Smooth muscle cell (in vitro differentiated cells): ENCODE results near the gene SCGB3A1. TPM values are rescaled to one million over a fixed set of nuclear protein-coding genes. Genes with fewer than 3 reads are reported as not detected.

Experiments
- DNase-seq: peaks from one replicate; lab custom pipeline; 2025; ENCODE audit not compliant: unreplicated experiment; lab: John Stamatoyannopoulos, UW
- H2AFZ ChIP-seq: fragments of 200-600 bp; sonication (generic); 2 replicates; pipeline ENCODE4 v1.6.0; 2016; ENCODE audit warnings: antibody characterized with exemption, low read depth, mild to moderate bottlenecking
- H3F3A ChIP-seq: fragments of 200-600 bp; sonication (generic); 2 replicates; pipeline ENCODE4 v1.6.0; 2017; ENCODE audit warnings: antibody characterized with exemption, low read depth
- H3K27ac ChIP-seq: fragments of 200-600 bp; sonication (generic); 2 replicates; pipeline ENCODE4 v1.5.1; 2016; ENCODE audit warnings: low read depth, mild to moderate bottlenecking
- H3K27me3 ChIP-seq: fragments of 200-600 bp; sonication (generic); 2 replicates; pipeline ENCODE4 v1.6.1; 2016; ENCODE audit warnings: low read depth, mild to moderate bottlenecking
- H3K36me3 ChIP-seq: fragments of 200-600 bp; sonication (generic); 2 replicates; pipeline ENCODE4 v1.5.1; 2016; ENCODE audit warnings: low read depth
- H3K4me1 ChIP-seq: fragments of 200-600 bp; sonication (generic); 2 replicates; pipeline ENCODE4 v1.5.1; 2016; ENCODE audit warnings: low read depth
- H3K4me2 ChIP-seq: fragments of 200-600 bp; sonication (generic); 2 replicates; pipeline ENCODE4 v1.6.0; 2016; ENCODE audit warnings: mild to moderate bottlenecking
- H3K4me3 ChIP-seq: fragments of 200-600 bp; sonication (generic); 2 replicates; pipeline ENCODE4 v1.5.1; 2016; ENCODE audit warnings: mild to moderate bottlenecking
- H3K79me2 ChIP-seq: fragments of 200-600 bp; sonication (generic); 2 replicates; pipeline ENCODE4 v1.6.0; 2016; ENCODE audit warnings: low read depth, mild to moderate bottlenecking
- H3K9ac ChIP-seq: fragments of 200-600 bp; sonication (generic); 2 replicates; pipeline ENCODE4 v1.6.0; 2016; ENCODE audit warnings: low read depth
- H3K9me3 ChIP-seq: fragments of 200-600 bp; sonication (generic); replicated peaks from 2 replicates; pipeline ENCODE4 v1.5.1; 2016; ENCODE audit warnings: low read depth
- H4K20me1 ChIP-seq: fragments of 200-600 bp; sonication (generic); 2 replicates; pipeline ENCODE4 v1.6.0; 2016; ENCODE audit warnings: low read depth
- whole genome bisulfite sequencing: methylation state at CpG from one replicate; pipeline ENCODE4 v1.1.7; 2016; ENCODE audit warnings: low lambda C conversion rate; 5-methylcytosine and 5-hydroxymethylcytosine counted together
- polyA plus RNA-seq: library from polyadenylated mRNA; unstranded; fragments of >200 nt; fragmentation: Nextera tagmentation; extraction: Ambion mirVana; gene quantifications from 2 replicates; pipeline ENCODE4 v1.2.1, GENCODE V29; 2016
- total RNA-seq: library from RNA; depleted of rRNA; stranded (reverse); fragments of >200 nt; gene quantifications from 2 replicates; pipeline ENCODE4 v1.2.3, GENCODE V29; 2014
- TF ChIP-seq, protein P1 (sequence below): fragments of 200-600 bp; sonication (generic); IDR thresholded peaks from 2 replicates; pipeline ENCODE4 v1.5.1; 2017; ENCODE audit warnings: borderline replicate concordance, mild to moderate bottlenecking, antibody characterized with exemption; ENCODE audit not compliant: insufficient read depth, poor library complexity, severe bottlenecking

SCGB3A1 gene
- total and polyA plus RNA-seq, 2 experiments from 2014 or later, result not detected

GRCh38 chr5:180631549-180632383 lies 40.5 kb upstream of the SCGB3A1 start:
- H2AFZ ChIP-seq, result no peak overlapping the region
- no peaks in the 10 kb centered on the region for H3K79me2 ChIP-seq
- TF ChIP-seq, protein P1, sequence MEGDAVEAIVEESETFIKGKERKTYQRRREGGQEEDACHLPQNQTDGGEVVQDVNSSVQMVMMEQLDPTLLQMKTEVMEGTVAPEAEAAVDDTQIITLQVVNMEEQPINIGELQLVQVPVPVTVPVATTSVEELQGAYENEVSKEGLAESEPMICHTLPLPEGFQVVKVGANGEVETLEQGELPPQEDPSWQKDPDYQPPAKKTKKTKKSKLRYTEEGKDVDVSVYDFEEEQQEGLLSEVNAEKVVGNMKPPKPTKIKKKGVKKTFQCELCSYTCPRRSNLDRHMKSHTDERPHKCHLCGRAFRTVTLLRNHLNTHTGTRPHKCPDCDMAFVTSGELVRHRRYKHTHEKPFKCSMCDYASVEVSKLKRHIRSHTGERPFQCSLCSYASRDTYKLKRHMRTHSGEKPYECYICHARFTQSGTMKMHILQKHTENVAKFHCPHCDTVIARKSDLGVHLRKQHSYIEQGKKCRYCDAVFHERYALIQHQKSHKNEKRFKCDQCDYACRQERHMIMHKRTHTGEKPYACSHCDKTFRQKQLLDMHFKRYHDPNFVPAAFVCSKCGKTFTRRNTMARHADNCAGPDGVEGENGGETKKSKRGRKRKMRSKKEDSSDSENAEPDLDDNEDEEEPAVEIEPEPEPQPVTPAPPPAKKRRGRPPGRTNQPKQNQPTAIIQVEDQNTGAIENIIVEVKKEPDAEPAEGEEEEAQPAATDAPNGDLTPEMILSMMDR, result no peak
- no peaks in the 10 kb centered on the region for H3K36me3 ChIP-seq
- H3K4me2 ChIP-seq, result no peak overlapping the region
- WGBS, result 93% methylated on average over 30 of the region's 36 CpGs
- H3K4me1 ChIP-seq, result no peaks in the 10 kb centered on the region
- H3F3A ChIP-seq, result no peaks in the 10 kb centered on the region
- H3K4me3 ChIP-seq, result no peak overlapping the region
- H3K9me3 ChIP-seq, result no peaks in the 10 kb centered on the region
- no peaks in the 10 kb centered on the region for H3K27me3 ChIP-seq
- no peak overlapping the region for H3K27ac ChIP-seq
- no peak for DNase-seq
- H3K9ac ChIP-seq, result no peak overlapping the region
- no peaks in the 10 kb centered on the region for H4K20me1 ChIP-seq

GRCh38 chr5:180630426-180630825 lies 39.1 kb upstream of the SCGB3A1 start:
- Histone ChIP-seq H2AFZ (no peak overlapping the region), H3F3A (no peaks in the 10 kb centered on the region), H3K4me3 (no peak overlapping the region), H4K20me1 (no peaks in the 10 kb centered on the region), H3K36me3 (no peaks in the 10 kb centered on the region), H3K4me1 (no peaks in the 10 kb centered on the region), H3K4me2 (no peak overlapping the region), H3K9ac (no peak overlapping the region), H3K9me3 (no peaks in the 10 kb centered on the region), H3K79me2 (no peaks in the 10 kb centered on the region), H3K27me3 (no peaks in the 10 kb centered on the region), H3K27ac (no peak overlapping the region)
- 93% methylated on average over 22 of the region's 22 CpGs for WGBS
- TF ChIP-seq, protein P1, result no peak
- no peak for DNase-seq

- no peak overlapping the region for H3K4me2 ChIP-seq
- H3K36me3 ChIP-seq, result no peaks in the 10 kb centered on the region
- H3K9ac ChIP-seq, result no peak overlapping the region
- no peak overlapping the region for H2AFZ ChIP-seq
- no peak overlapping the region for H3K4me3 ChIP-seq
- DNase-seq, result no peak
- no peaks in the 10 kb centered on the region for H4K20me1 ChIP-seq
- no peaks in the 10 kb centered on the region for H3K79me2 ChIP-seq
- WGBS, result 95% methylated on average over 23 of the region's 25 CpGs
- H3K27me3 ChIP-seq, result no peaks in the 10 kb centered on the region
- H3K4me1 ChIP-seq, result no peaks in the 10 kb centered on the region
- no peak overlapping the region for H3K27ac ChIP-seq
- TF ChIP-seq, protein P1, result no peak
- H3K9me3 ChIP-seq, result no peaks in the 10 kb centered on the region
- H3F3A ChIP-seq, result no peaks in the 10 kb centered on the region
These were observed 38.6 kb upstream of the SCGB3A1 start for GRCh38 chr5:180629831-180630382.
